Panc1 (cell line): Measurements from ENCODE around the gene TBC1D16. TPM values are rescaled to one million over a fixed set of nuclear protein-coding genes. Genes with fewer than 3 reads are reported as not detected.
A peak's percentile ranks its signal among the peaks of the same experiment; 100 is the strongest.

Experiments used
- ATAC-seq: fragments of 200-7000 bp; cut with Tn5 transposase; 2 replicates; pipeline ENCODE4 v1.9.1; 2020; ENCODE audit warnings: mild to moderate bottlenecking, moderate library complexity
- BruUV-seq: library from RNA; stranded (reverse); fragments of 400-500 nt; replicated peaks from 2 replicates; lab custom pipeline; 2021; lab: Mats Ljungman, UMichigan
- CTCF ChIA-PET: fragments of 300-600 bp; sonication (Branson Sonifier 250); formaldehyde crosslinking; loops from one replicate; lab custom pipeline; 2022; ENCODE audit warnings: antibody characterized with exemption; lab: Charles Lee
- POLR2A ChIA-PET: fragments of 300-600 bp; sonication (Branson Sonifier 250); formaldehyde crosslinking; loops from one replicate; lab custom pipeline; 2022; ENCODE audit warnings: antibody characterized with exemption; lab: Charles Lee
- DNase-seq: peaks from one replicate; pipeline ENCODE4 v3.0.0-alpha.2; 2010; ENCODE audit warnings: low read depth, low spot score
- H3K27ac ChIP-seq: 2 replicates; pipeline ENCODE4 v1.5.1; 2011; ENCODE audit warnings: mild to moderate bottlenecking, low read length, inconsistent platforms
- H3K27me3 ChIP-seq: fragments of 200-500 bp; sonication (Bioruptor generic); 2 replicates; pipeline ENCODE4 v1.6.0; 2014; ENCODE audit warnings: low read length, inconsistent platforms; ENCODE audit not compliant: control insufficient read depth, insufficient read depth
- H3K36me3 ChIP-seq: fragments of 200-500 bp; sonication (Bioruptor generic); 2 replicates; pipeline ENCODE4 v1.5.1; 2014; ENCODE audit warnings: inconsistent platforms, mild to moderate bottlenecking, low read length, moderate library complexity; ENCODE audit not compliant: control insufficient read depth, insufficient read depth
- H3K4me1 ChIP-seq: 2 replicates; pipeline ENCODE4 v1.5.1; 2011; ENCODE audit warnings: inconsistent platforms, mild to moderate bottlenecking, low read length, moderate library complexity; ENCODE audit not compliant: control insufficient read depth, insufficient read depth
- H3K4me3 ChIP-seq, 2 experiments: 2 replicates each; pipeline ENCODE4 v1.5.1; 2011 to 2012; ENCODE audit warnings: low read depth in 2 of 2, low read length in 2 of 2, mild to moderate bottlenecking in 2 of 2, inconsistent platforms in 1 of 2, moderate library complexity in 1 of 2
- H3K9me3 ChIP-seq: fragments of 200-500 bp; sonication (Bioruptor generic); 2 replicates; pipeline ENCODE4 v1.5.1; 2014; ENCODE audit warnings: low read depth, mild to moderate bottlenecking, inconsistent platforms, low read length, moderate library complexity; ENCODE audit not compliant: control insufficient read depth, insufficient read depth
- POLR2AphosphoS5 ChIP-seq: IDR thresholded peaks from 2 replicates; pipeline ENCODE4 v1.6.1; 2012; ENCODE audit warnings: mild to moderate bottlenecking, low read depth, low read length, moderate library complexity
- SIN3A ChIP-seq: IDR thresholded peaks from 2 replicates; pipeline ENCODE4 v1.6.1; 2012; ENCODE audit warnings: low read depth, mild to moderate bottlenecking, low read length, moderate library complexity, borderline replicate concordance; ENCODE audit not compliant: insufficient read depth
- TCF7L2 ChIP-seq: IDR thresholded peaks from 2 replicates; pipeline ENCODE4 v1.6.1; 2011; ENCODE audit warnings: mild to moderate bottlenecking, low read depth, low read length, inconsistent platforms
- in situ Hi-C: cut with HindIII; loops from 2 replicates; pipeline ENCODE4 v1.10.0; 2016; ENCODE audit warnings: low sequenced_read_pairs, low pct_unique_long_range_greater_than_20kb
- intact Hi-C: fragments of 100-400 bp; cut with micrococcal nuclease; formaldehyde crosslinking; loops from one replicate; pipeline ENCODE4 v1.10.0; 2022; ENCODE audit not compliant: unreplicated experiment
- total RNA-seq: library from RNA; stranded (reverse); gene quantifications from one replicate; pipeline ENCODE4 v1.2.1, GENCODE V29; 2021; ENCODE audit not compliant: unreplicated experiment
- TF ChIP-seq, protein P1 (sequence below): fragments of 450-650 bp; IDR thresholded peaks from 2 replicates; pipeline ENCODE4 v1.5.1; 2017; ENCODE audit warnings: mild to moderate bottlenecking
- TF ChIP-seq, protein P2 (sequence below), 2 experiments: IDR thresholded peaks; 2 replicates each; pipeline ENCODE4 v1.6.1; 2011 to 2012; ENCODE audit warnings: low read depth in 2 of 2, control low read depth in 1 of 2, low read length in 1 of 2, mild to moderate bottlenecking in 1 of 2, moderate library complexity in 1 of 2; ENCODE audit not compliant: insufficient read depth in 1 of 2

The TBC1D16 gene
- total RNA-seq, 1 experiment from 2014 or later, result 41.6 TPM

DNA sequence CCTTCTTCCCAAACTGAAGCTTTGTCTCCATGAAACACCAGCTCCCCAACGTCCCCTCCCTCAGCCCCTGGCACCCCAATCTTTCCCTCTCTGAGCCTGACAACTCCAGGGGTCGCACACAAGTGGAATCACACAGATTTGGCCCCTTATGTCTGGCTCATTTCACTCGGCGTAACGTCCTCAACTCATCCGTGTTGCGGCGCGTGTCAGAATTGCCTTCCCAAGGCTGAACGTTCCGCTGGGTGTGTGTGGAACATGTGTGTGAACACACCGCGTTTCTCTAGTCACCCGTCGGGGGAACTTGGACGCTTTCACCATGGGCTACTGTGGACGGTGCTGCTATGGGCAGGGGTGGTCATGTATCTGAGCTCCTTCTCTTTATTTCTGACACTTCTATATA, 45.0 kb downstream of the TBC1D16 start:
- POLR2A ChIA-PET, result no interaction called here

GRCh38 chr17:79990051-79990592, 45.5 kb downstream of the TBC1D16 start:
- intact Hi-C loops, result loop anchor here (5.0 kb wide), 2 partner anchors 183 to 198 kb away; no protein-coding TSS in a partner anchor
- Histone ChIP-seq H3K9me3 (no peaks in the 10 kb centered on the region), H3K4me3 (no peak overlapping the region), H3K27me3 (no peaks in the 10 kb centered on the region), H3K4me1 (peaks cover 84% of the 10 kb centered on the region), H3K36me3 (no peaks in the 10 kb centered on the region), H3K27ac (peak overlapping the region; percentile 90; the same call in 1 of the 2 replicates)
- no peak for ATAC-seq
- DNase-seq, result no peak
- CTCF ChIA-PET, result interaction anchor here (1.3 kb wide), 1 partner anchor 252 kb away, joined by 3 read pairs; no protein-coding TSS in a partner anchor
- POLR2A ChIA-PET, result interaction anchor here (0.5 kb wide), 1 partner anchor 28 kb away, joined by 7 read pairs; no protein-coding TSS in a partner anchor
- TF ChIP-seq POLR2AphosphoS5 (no peak), SIN3A (no peak), TCF7L2 (no peak)
- TF ChIP-seq, protein P1, sequence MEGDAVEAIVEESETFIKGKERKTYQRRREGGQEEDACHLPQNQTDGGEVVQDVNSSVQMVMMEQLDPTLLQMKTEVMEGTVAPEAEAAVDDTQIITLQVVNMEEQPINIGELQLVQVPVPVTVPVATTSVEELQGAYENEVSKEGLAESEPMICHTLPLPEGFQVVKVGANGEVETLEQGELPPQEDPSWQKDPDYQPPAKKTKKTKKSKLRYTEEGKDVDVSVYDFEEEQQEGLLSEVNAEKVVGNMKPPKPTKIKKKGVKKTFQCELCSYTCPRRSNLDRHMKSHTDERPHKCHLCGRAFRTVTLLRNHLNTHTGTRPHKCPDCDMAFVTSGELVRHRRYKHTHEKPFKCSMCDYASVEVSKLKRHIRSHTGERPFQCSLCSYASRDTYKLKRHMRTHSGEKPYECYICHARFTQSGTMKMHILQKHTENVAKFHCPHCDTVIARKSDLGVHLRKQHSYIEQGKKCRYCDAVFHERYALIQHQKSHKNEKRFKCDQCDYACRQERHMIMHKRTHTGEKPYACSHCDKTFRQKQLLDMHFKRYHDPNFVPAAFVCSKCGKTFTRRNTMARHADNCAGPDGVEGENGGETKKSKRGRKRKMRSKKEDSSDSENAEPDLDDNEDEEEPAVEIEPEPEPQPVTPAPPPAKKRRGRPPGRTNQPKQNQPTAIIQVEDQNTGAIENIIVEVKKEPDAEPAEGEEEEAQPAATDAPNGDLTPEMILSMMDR, result no peak
- TF ChIP-seq, protein P2, sequence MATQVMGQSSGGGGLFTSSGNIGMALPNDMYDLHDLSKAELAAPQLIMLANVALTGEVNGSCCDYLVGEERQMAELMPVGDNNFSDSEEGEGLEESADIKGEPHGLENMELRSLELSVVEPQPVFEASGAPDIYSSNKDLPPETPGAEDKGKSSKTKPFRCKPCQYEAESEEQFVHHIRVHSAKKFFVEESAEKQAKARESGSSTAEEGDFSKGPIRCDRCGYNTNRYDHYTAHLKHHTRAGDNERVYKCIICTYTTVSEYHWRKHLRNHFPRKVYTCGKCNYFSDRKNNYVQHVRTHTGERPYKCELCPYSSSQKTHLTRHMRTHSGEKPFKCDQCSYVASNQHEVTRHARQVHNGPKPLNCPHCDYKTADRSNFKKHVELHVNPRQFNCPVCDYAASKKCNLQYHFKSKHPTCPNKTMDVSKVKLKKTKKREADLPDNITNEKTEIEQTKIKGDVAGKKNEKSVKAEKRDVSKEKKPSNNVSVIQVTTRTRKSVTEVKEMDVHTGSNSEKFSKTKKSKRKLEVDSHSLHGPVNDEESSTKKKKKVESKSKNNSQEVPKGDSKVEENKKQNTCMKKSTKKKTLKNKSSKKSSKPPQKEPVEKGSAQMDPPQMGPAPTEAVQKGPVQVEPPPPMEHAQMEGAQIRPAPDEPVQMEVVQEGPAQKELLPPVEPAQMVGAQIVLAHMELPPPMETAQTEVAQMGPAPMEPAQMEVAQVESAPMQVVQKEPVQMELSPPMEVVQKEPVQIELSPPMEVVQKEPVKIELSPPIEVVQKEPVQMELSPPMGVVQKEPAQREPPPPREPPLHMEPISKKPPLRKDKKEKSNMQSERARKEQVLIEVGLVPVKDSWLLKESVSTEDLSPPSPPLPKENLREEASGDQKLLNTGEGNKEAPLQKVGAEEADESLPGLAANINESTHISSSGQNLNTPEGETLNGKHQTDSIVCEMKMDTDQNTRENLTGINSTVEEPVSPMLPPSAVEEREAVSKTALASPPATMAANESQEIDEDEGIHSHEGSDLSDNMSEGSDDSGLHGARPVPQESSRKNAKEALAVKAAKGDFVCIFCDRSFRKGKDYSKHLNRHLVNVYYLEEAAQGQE (IDR thresholded peaks at IDR 0.05; ENCODE audit: insufficient read depth in 1 of 2, low read depth in 2 of 2, low read length in 1 of 2), result no peak
- BruUV-seq, result no TSS peak
- in situ Hi-C loops, result loop anchor here (25.0 kb wide), 2 partner anchors 128 to 203 kb away; partner anchors contain the start of genes CBX2 and CBX8

More for the DNA sequence above, 45.0 kb downstream of the TBC1D16 start:
- no TSS peak for BruUV-seq
- Histone ChIP-seq H3K27ac (peak overlapping the region; percentile 64), H3K4me1 (peaks cover 78% of the 10 kb centered on the region), H3K4me3 (no peak overlapping the region), H3K27me3 (no peaks in the 10 kb centered on the region), H3K36me3 (no peaks in the 10 kb centered on the region), H3K9me3 (no peaks in the 10 kb centered on the region)
- TF ChIP-seq TCF7L2 (no peak), POLR2AphosphoS5 (no peak), SIN3A (no peak)
- TF ChIP-seq, protein P1, result no peak
- TF ChIP-seq, protein P2 (IDR thresholded peaks at IDR 0.05; ENCODE audit: insufficient read depth in 1 of 2, low read depth in 2 of 2, low read length in 1 of 2), result no peak
- no peak for DNase-seq
- no peak for ATAC-seq
- CTCF ChIA-PET, result interaction anchor here (1.0 to 1.3 kb wide), 2 partner anchors 178 to 252 kb away, joined by 3 to 4 read pairs; no protein-coding TSS in a partner anchor
- in situ Hi-C loops, result loop anchor here (25.0 kb wide), 2 partner anchors 128 to 203 kb away; partner anchors contain the start of genes CBX2 and CBX8
- intact Hi-C loops, result loop anchor here (5.0 kb wide), 2 partner anchors 183 to 198 kb away; no protein-coding TSS in a partner anchor
